ENCODE measurements around the gene CDKL5. TPM values are rescaled to one million over a fixed set of nuclear protein-coding genes. Genes with fewer than 3 reads are reported as not detected.

CDKL5 gene
- total RNA-seq, 2 donors from 2014 or later = 2.9 to 3.6 TPM

DNA sequence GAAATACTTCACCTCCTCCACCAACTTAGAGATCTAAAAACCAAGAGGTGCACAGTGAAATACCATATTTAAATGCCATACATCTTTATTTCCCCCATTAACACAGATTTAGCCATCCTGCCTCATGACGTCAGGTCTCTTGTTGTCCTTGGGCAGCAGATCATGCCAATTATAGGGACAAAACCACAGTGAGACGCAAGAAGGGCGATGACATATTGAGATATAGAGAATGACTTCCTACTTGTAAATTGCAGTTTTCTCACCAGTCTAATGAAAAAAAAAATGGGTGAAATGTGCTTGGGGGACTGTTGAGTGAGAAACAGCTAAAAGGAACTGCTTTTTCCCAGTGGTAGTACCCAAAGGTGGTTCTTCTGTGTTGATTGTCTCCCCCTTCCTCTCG lies 222.2 kb downstream of the CDKL5 start:
- ATAC-seq = no peak
- Mint-ChIP-seq H3K36me3 (ENCODE audit: low read depth) (no peaks in the 10 kb centered on the region), H3K4me1 (no peaks in the 10 kb centered on the region), H3K27me3 (no peaks in the 10 kb centered on the region), H3K27ac (no peak overlapping the region), H3K4me3 (no peak overlapping the region)
- no peaks in the 10 kb centered on the region for H3K9me3 ChIP-seq (ENCODE audit: control insufficient read depth, low read length, poor library complexity, severe bottlenecking)
- no peak for DNase-seq

DNA sequence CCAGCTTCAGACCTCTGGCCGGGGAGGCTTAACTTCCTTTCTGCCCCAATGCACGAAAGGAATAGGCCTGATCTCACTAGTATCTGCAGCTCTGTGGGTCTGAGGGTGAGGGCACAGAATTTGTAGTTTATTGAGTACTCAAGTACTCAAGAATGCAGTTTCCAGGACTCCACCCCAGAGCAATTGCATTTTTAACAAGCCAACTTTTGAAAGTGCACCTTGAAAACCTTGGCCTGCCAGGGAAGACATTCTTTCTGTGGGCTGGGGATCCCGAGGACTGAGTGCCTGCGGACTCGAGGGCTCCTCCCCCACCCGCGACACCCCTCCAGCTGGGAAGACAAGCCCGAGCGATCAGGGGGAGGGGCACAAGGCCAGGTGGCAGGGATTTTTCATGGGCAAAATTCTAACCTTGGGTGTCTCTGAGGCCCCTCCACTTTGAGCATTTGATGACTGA lies 224.1 kb downstream of the CDKL5 start:
- no peak overlapping the region for H3K4me3 Mint-ChIP-seq
- no peaks in the 10 kb centered on the region for H3K36me3 Mint-ChIP-seq (ENCODE audit: low read depth)
- no peak for DNase-seq
- H3K27ac Mint-ChIP-seq = no peak overlapping the region
- H3K4me1 Mint-ChIP-seq = no peaks in the 10 kb centered on the region
- no peaks in the 10 kb centered on the region for H3K9me3 ChIP-seq (ENCODE audit: control insufficient read depth, low read length, poor library complexity, severe bottlenecking)
- no peak for ATAC-seq
- H3K27me3 Mint-ChIP-seq = no peaks in the 10 kb centered on the region

DNA sequence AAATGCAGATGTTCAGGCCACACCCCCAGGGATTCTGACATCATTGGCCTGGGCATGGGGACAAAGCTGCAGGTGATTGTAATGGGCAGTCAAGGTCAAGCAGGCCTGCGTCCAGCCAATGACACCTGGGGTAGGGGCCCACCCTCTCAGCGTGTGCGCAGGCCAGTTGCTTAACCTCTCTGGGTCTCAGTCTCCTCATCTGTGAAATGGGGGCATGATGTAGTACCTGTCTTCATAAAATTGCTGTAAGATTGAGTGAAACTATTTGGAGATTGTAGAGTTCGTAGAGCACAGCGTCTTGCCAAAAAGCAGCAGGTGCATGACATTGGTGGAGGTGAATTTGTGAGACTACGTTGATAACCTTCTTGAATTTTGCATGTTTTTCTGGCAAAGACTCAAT lies 225.3 kb downstream of the CDKL5 start:
- no peaks in the 10 kb centered on the region for H3K9me3 ChIP-seq (ENCODE audit: control insufficient read depth, low read length, poor library complexity, severe bottlenecking)
- DNase-seq (no peak), ATAC-seq (no peak)
- Mint-ChIP-seq H3K4me1 (no peaks in the 10 kb centered on the region), H3K27me3 (no peaks in the 10 kb centered on the region), H3K4me3 (no peak overlapping the region), H3K27ac (no peak overlapping the region), H3K36me3 (ENCODE audit: low read depth) (no peaks in the 10 kb centered on the region)

DNA sequence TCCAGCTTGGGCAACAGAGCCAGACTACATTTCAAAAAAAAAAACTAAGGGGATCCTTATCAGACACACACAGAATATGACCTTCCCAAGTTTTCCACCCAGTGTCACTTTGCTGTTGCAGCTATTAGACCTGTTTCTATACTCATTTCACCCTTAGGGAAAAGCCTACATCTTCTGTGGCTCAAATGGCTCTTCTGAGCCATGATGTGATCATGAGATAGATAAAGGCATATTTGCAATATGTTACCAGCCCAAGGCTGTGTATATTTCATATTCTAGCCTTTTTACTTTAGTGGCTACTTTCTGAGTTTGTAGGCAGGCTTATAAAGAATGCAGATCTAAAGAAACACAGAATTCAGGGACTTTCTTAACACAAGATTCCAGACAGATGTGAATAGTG lies 227.2 kb downstream of the CDKL5 start:
- DNase-seq (no peak), ATAC-seq (no peak)
- Mint-ChIP-seq H3K27me3 (no peaks in the 10 kb centered on the region), H3K4me1 (no peaks in the 10 kb centered on the region), H3K36me3 (ENCODE audit: low read depth) (no peaks in the 10 kb centered on the region), H3K27ac (no peak overlapping the region), H3K4me3 (no peak overlapping the region)
- H3K9me3 ChIP-seq (ENCODE audit: control insufficient read depth, low read length, poor library complexity, severe bottlenecking) = no peaks in the 10 kb centered on the region

DNA sequence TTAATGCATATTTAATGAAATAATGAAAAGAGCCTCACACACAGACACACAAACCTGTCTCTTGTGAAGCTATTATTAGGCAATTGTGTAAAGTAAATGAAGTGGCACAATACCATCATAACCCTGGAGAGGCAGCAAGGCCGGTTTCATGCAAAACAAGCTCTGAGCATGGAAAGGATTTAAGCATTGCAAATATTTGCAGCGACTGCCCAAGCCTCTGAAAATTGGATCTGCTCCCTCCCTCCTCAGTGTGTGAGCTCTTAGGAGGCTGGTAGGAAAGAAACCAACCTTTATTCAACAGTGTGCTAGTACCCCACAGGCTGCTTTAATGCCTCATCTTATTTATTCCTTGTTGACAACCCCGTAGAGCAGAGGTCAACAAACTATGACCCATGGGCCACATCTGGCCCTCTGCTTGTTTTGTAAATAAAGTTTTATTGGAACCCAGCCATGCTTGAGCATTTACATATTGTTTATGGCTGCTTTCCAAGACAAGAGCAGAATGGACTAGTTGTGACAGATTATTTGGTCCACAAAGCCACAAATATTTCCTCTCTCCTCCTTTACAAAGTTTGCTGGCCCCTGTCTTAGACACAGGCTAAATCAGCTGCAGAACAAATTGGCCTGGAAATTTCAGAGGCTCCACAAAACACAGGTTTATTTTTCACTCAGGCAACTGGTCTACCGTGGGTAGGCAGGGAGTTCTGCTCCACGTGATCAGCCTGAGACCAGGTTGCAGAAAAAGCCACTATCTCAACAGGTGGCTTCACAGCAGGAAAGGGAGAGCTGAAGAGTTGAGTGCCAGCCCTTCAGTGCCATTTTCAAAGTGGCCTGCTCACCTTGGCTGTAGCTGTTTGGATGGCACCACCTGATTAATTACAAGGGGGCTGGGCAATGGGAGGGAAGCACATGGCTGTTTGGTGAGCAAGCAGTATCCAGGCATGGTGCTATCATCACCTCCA lies 229.7 kb downstream of the CDKL5 start:
- no peak overlapping the region for H3K27ac Mint-ChIP-seq
- no peak for ATAC-seq
- no peak for DNase-seq
- no peak overlapping the region for H3K4me3 Mint-ChIP-seq
- no peaks in the 10 kb centered on the region for H3K9me3 ChIP-seq (ENCODE audit: control insufficient read depth, low read length, poor library complexity, severe bottlenecking)
- no peaks in the 10 kb centered on the region for H3K27me3 Mint-ChIP-seq
- no peaks in the 10 kb centered on the region for H3K4me1 Mint-ChIP-seq
- H3K36me3 Mint-ChIP-seq (ENCODE audit: low read depth) = no peaks in the 10 kb centered on the region

DNA sequence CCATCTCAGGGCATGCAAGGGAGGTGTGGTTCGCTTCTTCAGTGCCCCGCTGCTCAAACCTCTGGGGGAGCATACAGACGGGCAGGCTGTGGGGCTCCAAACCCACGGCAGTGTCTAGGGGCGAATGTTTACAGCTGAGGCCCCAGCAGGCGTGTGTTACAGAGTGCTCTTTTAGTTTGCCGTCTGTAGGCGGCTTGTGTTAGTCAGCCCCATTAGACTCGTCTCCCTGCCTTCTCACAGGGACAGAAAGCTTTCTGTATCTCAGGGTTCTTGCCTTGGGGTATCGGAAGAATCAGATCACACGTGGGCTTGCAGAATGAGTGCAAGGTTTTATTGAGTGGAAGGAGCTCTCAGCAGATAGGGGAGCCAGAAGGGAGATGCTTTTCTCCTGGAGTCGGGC lies 235.9 kb downstream of the CDKL5 start:
- Mint-ChIP-seq H3K27me3 (peaks cover under 1% of the 10 kb centered on the region), H3K36me3 (ENCODE audit: low read depth) (no peaks in the 10 kb centered on the region), H3K4me1 (no peaks in the 10 kb centered on the region), H3K27ac (no peak overlapping the region), H3K4me3 (no peak overlapping the region)
- no peak for ATAC-seq
- no peak for DNase-seq
- no peaks in the 10 kb centered on the region for H3K9me3 ChIP-seq (ENCODE audit: control insufficient read depth, low read length, poor library complexity, severe bottlenecking)

DNA sequence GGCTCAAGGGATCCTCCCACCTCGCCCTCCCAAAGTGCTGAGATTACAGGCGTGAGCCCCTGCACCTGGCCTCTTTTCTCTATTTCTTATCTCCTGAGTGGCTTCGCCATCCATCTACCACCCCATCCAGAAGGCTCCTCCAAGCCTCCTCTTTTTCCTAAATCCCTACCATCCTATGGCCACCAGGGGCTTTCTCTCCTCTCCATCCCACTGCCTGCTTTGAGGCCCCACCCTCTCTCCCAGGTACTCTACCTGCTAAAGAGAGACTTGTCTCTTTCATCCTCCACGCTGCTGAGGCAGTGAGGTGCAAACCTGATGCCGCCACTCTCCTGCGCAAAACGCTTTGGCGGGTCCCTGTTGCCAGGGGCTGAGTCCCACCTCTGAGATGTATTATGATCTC lies 239.5 kb downstream of the CDKL5 start:
- no peak for ATAC-seq
- H3K4me1 Mint-ChIP-seq = peaks cover 7% of the 10 kb centered on the region
- no peak overlapping the region for H3K27ac Mint-ChIP-seq
- DNase-seq = no peak
- no peaks in the 10 kb centered on the region for H3K9me3 ChIP-seq (ENCODE audit: control insufficient read depth, low read length, poor library complexity, severe bottlenecking)
- peaks cover 5% of the 10 kb centered on the region for H3K27me3 Mint-ChIP-seq
- no peaks in the 10 kb centered on the region for H3K36me3 Mint-ChIP-seq (ENCODE audit: low read depth)
- H3K4me3 Mint-ChIP-seq = no peak overlapping the region

DNA sequence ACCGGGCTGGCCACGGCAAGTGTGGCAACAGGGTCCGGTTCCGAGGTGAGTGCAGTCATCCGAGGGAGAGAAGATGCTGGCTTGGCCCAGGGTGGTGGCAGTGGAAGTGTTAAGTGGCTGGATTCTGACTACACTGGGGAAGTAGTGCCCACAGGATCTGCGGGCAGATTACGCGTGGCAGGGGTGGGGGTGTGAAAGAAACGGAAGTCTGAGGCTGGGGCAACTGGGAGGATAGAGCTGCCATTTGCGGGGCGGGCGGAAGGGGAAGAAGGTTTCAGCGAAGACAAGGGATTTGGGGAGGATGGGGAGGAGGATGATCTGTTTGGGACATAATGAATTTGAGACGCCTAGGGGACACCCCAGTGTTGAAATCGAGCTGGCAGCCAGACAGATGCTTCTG lies 241.2 kb downstream of the CDKL5 start:
- Mint-ChIP-seq H3K4me3 (no peak overlapping the region), H3K36me3 (ENCODE audit: low read depth) (no peaks in the 10 kb centered on the region), H3K27ac (no peak overlapping the region), H3K27me3 (peaks cover 5% of the 10 kb centered on the region), H3K4me1 (peaks cover 7% of the 10 kb centered on the region)
- ATAC-seq (no peak), DNase-seq (no peak)
- H3K9me3 ChIP-seq (ENCODE audit: control insufficient read depth, low read length, poor library complexity, severe bottlenecking) = no peaks in the 10 kb centered on the region

DNA sequence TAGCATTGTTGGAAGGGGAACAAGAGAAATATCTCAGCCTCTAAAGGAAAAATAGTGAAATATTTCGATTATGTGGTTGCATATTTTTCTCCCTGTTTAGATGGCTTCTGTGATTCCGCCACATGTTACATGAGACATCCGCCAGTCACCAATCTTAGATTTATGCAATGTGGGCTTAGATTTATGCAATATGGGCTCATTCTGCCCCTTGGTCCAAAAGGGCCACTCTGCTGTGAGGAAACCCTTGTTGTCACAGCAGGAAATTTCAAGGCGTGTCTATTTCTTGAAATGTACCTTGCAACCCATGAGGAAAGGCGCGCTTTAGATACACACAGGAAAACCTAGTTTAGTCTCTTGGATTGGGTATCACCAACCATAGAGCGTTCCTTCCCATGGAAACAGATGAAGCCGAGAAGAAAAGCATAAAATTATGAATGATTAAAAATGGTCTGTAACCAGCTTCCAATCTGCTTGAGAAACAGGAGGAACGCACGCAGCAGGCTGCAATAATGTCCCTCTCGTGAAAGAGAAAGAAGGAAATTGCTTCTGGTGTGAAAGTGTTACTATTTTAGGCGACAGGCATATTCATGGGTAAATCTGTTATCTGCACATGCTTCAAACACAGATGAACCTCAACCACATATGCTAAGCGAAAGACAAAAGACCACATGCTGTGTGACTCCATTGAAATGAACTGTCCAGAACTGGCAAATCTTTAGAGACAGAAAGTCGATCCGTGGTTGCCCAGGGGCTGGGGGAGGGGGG lies 242.8 kb downstream of the CDKL5 start:
- H3K27me3 Mint-ChIP-seq = peaks cover 5% of the 10 kb centered on the region
- no peaks in the 10 kb centered on the region for H3K9me3 ChIP-seq (ENCODE audit: control insufficient read depth, low read length, poor library complexity, severe bottlenecking)
- no peak overlapping the region for H3K27ac Mint-ChIP-seq
- ATAC-seq (no peak), DNase-seq (no peak)
- H3K4me3 Mint-ChIP-seq = no peak overlapping the region
- H3K4me1 Mint-ChIP-seq = peaks cover 10% of the 10 kb centered on the region
- H3K36me3 Mint-ChIP-seq (ENCODE audit: low read depth) = no peaks in the 10 kb centered on the region

DNA sequence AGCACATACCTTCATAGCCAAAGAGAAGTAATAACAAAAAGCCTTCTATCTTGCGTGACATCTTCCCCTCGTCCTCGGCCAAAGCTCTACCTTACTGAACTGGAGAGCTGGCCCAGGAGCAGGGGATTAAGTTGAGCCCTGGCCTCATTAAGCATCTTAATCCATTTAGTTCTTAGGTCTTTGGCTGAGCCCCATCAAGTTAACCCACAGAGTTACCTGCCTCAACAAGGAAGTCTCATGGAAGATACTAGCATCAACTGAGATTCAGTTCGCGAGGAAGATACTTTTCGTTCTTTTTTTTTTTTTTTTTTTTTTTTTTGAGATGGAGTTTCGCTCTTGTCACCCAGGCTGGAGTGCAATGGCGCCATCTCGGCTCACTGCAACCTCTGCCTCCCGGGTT lies 246.6 kb downstream of the CDKL5 start, which contains the start of gene RS1:
TSS of gene RS1 (minus strand) at position 101 of the 400 bp plus-strand sequence. CDS start at position 61, 40 bp downstream.
- H3K27me3 Mint-ChIP-seq = no peaks in the 10 kb centered on the region
- H3K4me1 Mint-ChIP-seq = peaks cover 12% of the 10 kb centered on the region
- H3K27ac Mint-ChIP-seq = peak within 1 kb of the TSS; percentile 34
- H3K4me3 Mint-ChIP-seq = no peak within 1 kb of the TSS
- DNase-seq (no peak), ATAC-seq (no peak)
- H3K36me3 Mint-ChIP-seq (ENCODE audit: low read depth) = peaks cover 2% of the 10 kb centered on the region
- no peaks in the 10 kb centered on the region for H3K9me3 ChIP-seq (ENCODE audit: control insufficient read depth, low read length, poor library complexity, severe bottlenecking)

DNA sequence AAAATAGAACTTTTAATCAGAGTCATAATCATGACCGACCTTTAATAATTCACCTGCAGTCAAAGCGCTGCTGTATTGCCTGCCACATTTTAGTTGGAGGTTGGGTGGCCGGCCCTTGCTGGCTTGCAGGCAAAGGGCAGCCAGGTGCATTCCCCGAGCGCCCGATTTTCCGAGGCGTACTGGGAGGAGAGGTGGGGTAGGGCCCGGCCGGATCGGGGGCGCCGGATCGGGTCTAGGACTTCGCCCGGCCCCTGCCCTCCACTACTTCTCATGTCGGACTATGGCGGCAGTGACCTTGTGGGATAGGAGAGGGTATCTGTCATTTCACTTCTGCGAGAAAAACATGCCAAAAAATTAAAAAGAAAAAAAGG lies 249.0 kb downstream of the CDKL5 start:
- peak overlapping the region; percentile 83 for H3K4me3 Mint-ChIP-seq

DNA sequence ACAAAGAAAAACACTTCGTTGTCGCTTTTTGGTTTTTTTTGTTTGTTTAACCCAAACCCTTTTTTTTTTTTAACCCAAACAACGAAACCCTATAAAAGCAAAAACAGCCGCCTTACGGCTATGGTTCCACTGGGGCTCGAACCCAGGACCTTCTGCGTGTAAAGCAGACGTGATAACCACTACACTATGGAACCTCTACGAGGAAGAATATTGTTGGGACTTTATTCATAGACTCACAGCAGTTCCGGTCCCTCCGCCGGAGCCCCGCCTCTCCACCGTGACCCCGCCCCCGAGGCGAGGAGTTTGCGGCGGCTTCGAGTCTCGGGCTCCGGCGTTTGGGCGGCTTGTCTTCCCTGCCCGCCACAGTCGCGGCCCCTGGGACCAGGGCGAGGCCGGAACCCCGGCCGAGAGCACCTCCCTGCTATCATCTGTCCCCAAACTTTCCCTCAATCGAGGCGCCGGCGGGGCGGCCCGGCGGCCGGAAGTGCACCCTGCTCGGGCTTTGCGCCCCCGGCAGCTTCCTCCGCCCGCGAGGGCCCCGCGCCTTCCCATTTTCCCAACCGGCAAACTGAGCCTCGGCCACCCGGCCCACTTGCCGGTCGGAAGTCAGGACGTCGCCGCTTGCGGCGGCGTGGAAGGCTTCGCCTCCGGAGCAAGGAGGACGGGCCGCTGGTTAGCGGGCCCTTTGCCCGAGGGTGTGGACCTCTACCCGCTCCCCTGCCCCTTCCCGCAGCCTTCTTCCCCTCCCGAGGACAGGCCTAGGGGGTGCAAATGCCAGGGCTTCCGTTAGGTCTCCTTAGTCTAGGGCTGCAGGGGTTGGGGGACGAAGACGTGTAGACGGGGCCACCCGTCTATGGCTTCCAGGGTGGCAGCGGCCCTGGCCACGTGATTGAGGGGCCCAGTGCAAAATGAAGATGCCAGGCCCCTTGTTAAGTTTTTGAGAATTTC lies 249.7 kb downstream of the CDKL5 start:
- Mint-ChIP-seq H3K4me1 (peaks cover 9% of the 10 kb centered on the region), H3K4me3 (peak overlapping the region; percentile 83), H3K27ac (peak overlapping the region; percentile 92), H3K36me3 (ENCODE audit: low read depth) (peaks cover 2% of the 10 kb centered on the region), H3K27me3 (no peaks in the 10 kb centered on the region)
- DNase-seq (peak; percentile 64 to 72 (median 69)), ATAC-seq (peak; percentile 92)
- no peaks in the 10 kb centered on the region for H3K9me3 ChIP-seq (ENCODE audit: control insufficient read depth, low read length, poor library complexity, severe bottlenecking)

More for the DNA sequence above, 249.0 kb downstream of the CDKL5 start:
- H3K36me3 Mint-ChIP-seq (ENCODE audit: low read depth) = peaks cover 2% of the 10 kb centered on the region
- H3K9me3 ChIP-seq (ENCODE audit: control insufficient read depth, low read length, poor library complexity, severe bottlenecking) = no peaks in the 10 kb centered on the region
- no peaks in the 10 kb centered on the region for H3K27me3 Mint-ChIP-seq
- peak; percentile 44 for ATAC-seq
- peaks cover 9% of the 10 kb centered on the region for H3K4me1 Mint-ChIP-seq
- peak in 1 of 3 donors; percentile 11 for DNase-seq
- H3K27ac Mint-ChIP-seq = peak overlapping the region; percentile 92

Data from T-helper 17 cell (primary cell).